ENCODE data around the gene TMEM60.

- TF ChIP-seq CTCF (IDR thresholded peaks at IDR 0.05; ENCODE audit: extremely low read depth in 1 of 2, insufficient read depth in 1 of 2, low read depth in 1 of 2, low read length in 2 of 2) (no peak), POLR2AphosphoS5 (IDR thresholded peaks at IDR 0.05; ENCODE audit: insufficient read depth, low read depth, low read length) (no peak), POLR2A (IDR thresholded peaks at IDR 0.05; ENCODE audit: low read depth, low read length) (no peak)
These were observed 51.9 kb downstream of the TMEM60 start for GRCh38 chr7:77746164-77746823.
